Hepatocyte (in vitro differentiated cells): ENCODE data around the gene HOXB6. TPM values are rescaled to one million over a fixed set of nuclear protein-coding genes. Genes with fewer than 3 reads are reported as not detected.
A peak's percentile ranks its signal among the peaks of the same experiment; 100 is the strongest.

ENCODE experiments used
- DNase-seq: peaks from one replicate; pipeline ENCODE4 v3.0.0-alpha.2; 2016; ENCODE audit warnings: low spot score
- H2AFZ ChIP-seq: fragments of 200-600 bp; sonication (generic); 2 replicates; pipeline ENCODE4 v1.6.0; 2016; ENCODE audit warnings: antibody characterized with exemption, mild to moderate bottlenecking
- H3K27ac ChIP-seq: fragments of 200-600 bp; sonication (generic); 2 replicates; pipeline ENCODE4 v1.5.1; 2016; ENCODE audit warnings: mild to moderate bottlenecking
- H3K27me3 ChIP-seq: fragments of 200-600 bp; sonication (generic); 2 replicates; pipeline ENCODE4 v1.6.1; 2016
- H3K36me3 ChIP-seq: fragments of 200-600 bp; sonication (generic); replicated peaks from 2 replicates; pipeline ENCODE4 v1.5.1; 2016; ENCODE audit warnings: low read depth; ENCODE audit not compliant: insufficient read depth
- H3K4me1 ChIP-seq: fragments of 200-600 bp; sonication (generic); 2 replicates; pipeline ENCODE4 v1.5.1; 2016; ENCODE audit warnings: mild to moderate bottlenecking, moderate library complexity; ENCODE audit not compliant: insufficient read depth
- H3K4me2 ChIP-seq: fragments of 200-600 bp; sonication (generic); 2 replicates; pipeline ENCODE4 v1.6.0; 2016
- H3K4me3 ChIP-seq: fragments of 200-600 bp; sonication (generic); 2 replicates; pipeline ENCODE4 v1.5.1; 2016; ENCODE audit warnings: mild to moderate bottlenecking
- H3K79me2 ChIP-seq: fragments of 200-600 bp; sonication (generic); 2 replicates; pipeline ENCODE4 v1.6.0; 2017; ENCODE audit warnings: mild to moderate bottlenecking
- H3K9me2 ChIP-seq: fragments of 200-600 bp; sonication (generic); replicated peaks from 2 replicates; pipeline ENCODE4 v1.6.0; 2017; ENCODE audit warnings: mild to moderate bottlenecking; ENCODE audit not compliant: insufficient read depth
- H3K9me3 ChIP-seq: fragments of 200-600 bp; sonication (generic); 2 replicates; pipeline ENCODE4 v1.5.1; 2016; ENCODE audit warnings: low read depth, mild to moderate bottlenecking
- H4K20me1 ChIP-seq: fragments of 200-600 bp; sonication (generic); 2 replicates; pipeline ENCODE4 v1.6.0; 2016; ENCODE audit warnings: mild to moderate bottlenecking; ENCODE audit not compliant: insufficient read depth, poor library complexity, severe bottlenecking
- EZH2 ChIP-seq: fragments of 200-600 bp; sonication (generic); IDR thresholded peaks from 2 replicates; pipeline ENCODE4 v1.6.1; 2016; ENCODE audit warnings: antibody characterized with exemption, mild to moderate bottlenecking, borderline replicate concordance
- EZH2phosphoT487 ChIP-seq: fragments of 200-600 bp; sonication (generic); IDR thresholded peaks from one replicate; pipeline ENCODE4 v1.6.1; 2018; ENCODE audit warnings: antibody characterized with exemption, mild to moderate bottlenecking, low read depth, moderate library complexity; ENCODE audit not compliant: unreplicated experiment, severe bottlenecking
- WGBS: methylation state at CpG from one replicate; pipeline ENCODE4 v1.1.6; 2016; ENCODE audit warnings: low lambda C conversion rate; ENCODE audit errors: missing lambda C conversion rate; 5-methylcytosine and 5-hydroxymethylcytosine counted together
- polyA plus RNA-seq: library from polyadenylated mRNA; unstranded; fragments of >200 nt; fragmentation: Nextera tagmentation; extraction: Ambion mirVana; gene quantifications from 2 replicates; pipeline ENCODE4 v1.2.1, GENCODE V29; 2016
- total RNA-seq: library from RNA; depleted of rRNA; stranded (reverse); fragments of >200 nt; gene quantifications from 2 replicates; pipeline ENCODE4 v1.2.3, GENCODE V29; 2014
- TF ChIP-seq, protein P1 (sequence below): fragments of 200-600 bp; sonication (generic); IDR thresholded peaks from 2 replicates; pipeline ENCODE4 v1.5.1; 2016; ENCODE audit warnings: antibody characterized with exemption, mild to moderate bottlenecking; ENCODE audit not compliant: poor library complexity

The HOXB6 gene
- total and polyA plus RNA-seq, 2 experiments from 2014 or later = 4.8 to 7.7 TPM

DNA sequence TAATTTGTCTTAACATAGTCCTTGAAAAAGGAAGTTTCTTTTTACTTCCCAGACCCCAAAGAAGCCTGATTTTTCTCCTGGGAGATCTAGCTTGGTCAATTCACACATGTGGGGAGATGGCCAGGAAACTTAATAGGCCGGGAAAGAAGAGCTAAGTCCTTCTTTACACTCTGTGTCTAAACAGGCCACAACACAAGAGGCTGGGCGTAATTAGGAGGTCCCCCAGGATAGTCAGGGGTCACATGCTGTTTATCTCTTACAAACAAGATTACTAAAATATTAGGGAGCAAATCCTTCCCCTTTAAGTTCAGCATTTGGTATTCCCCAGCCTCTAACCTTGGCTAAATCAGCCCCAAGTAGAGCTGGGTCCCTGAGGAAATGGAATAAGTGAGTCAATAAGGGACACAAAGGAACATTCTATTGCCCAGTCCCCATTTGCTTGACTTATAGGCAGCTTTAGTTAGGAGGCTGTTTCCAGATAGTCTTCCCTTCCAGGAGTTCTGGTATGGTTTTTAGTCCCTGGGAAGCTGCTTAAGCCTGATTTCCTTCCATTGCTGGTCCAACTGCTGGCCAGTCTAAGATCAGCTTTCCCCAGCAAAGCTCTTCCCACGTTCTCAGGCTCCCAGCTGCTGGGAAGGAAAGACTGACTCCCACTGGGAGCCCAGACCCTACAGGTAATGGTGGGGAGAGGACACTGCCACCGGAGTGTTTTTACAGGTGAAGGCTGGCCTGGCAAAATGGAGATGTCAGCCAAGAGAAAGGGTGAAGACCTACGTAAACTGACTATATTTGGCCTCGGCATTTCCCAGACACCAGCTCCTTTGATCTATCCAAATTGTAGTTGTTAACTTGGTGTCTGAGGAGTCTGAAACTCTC is 35.4 kb upstream of the HOXB6 start:
- H2AFZ ChIP-seq = no peak overlapping the region
- no peak overlapping the region for H3K27ac ChIP-seq
- no peaks in the 10 kb centered on the region for H3K36me3 ChIP-seq
- TF ChIP-seq, protein P1, sequence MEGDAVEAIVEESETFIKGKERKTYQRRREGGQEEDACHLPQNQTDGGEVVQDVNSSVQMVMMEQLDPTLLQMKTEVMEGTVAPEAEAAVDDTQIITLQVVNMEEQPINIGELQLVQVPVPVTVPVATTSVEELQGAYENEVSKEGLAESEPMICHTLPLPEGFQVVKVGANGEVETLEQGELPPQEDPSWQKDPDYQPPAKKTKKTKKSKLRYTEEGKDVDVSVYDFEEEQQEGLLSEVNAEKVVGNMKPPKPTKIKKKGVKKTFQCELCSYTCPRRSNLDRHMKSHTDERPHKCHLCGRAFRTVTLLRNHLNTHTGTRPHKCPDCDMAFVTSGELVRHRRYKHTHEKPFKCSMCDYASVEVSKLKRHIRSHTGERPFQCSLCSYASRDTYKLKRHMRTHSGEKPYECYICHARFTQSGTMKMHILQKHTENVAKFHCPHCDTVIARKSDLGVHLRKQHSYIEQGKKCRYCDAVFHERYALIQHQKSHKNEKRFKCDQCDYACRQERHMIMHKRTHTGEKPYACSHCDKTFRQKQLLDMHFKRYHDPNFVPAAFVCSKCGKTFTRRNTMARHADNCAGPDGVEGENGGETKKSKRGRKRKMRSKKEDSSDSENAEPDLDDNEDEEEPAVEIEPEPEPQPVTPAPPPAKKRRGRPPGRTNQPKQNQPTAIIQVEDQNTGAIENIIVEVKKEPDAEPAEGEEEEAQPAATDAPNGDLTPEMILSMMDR = no peak
- TF ChIP-seq EZH2phosphoT487 = no peak
- TF ChIP-seq EZH2 = no peak
- no peaks in the 10 kb centered on the region for H3K9me2 ChIP-seq
- H4K20me1 ChIP-seq = no peaks in the 10 kb centered on the region
- peaks cover 98% of the 10 kb centered on the region for H3K27me3 ChIP-seq
- no peak for DNase-seq
- no peak overlapping the region for H3K4me3 ChIP-seq
- no peaks in the 10 kb centered on the region for H3K79me2 ChIP-seq
- H3K9me3 ChIP-seq = no peaks in the 10 kb centered on the region
- 50% methylated on average over 6 of the region's 6 CpGs for WGBS
- H3K4me2 ChIP-seq = no peak overlapping the region
- H3K4me1 ChIP-seq = no peaks in the 10 kb centered on the region

DNA sequence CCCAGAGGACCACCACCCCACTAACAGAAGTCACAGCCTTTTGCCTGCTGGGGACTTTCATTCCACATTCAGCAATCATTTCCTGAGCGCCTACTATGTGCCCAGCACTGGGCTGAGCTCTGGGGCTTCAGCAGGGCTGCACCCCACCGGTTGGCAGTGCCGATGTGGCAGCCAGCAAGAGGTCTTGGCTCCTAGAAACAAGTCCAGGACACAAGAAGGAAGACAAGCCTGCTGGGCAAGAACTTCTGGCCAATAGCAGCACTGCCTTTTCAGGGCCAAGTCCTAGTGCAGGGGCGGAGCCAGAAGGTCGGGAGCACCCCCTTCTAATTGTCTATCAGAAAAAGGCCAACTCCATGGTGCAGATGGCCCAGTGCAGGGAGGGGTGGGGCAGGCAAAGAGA is 34.4 kb upstream of the HOXB6 start:
- no peaks in the 10 kb centered on the region for H3K4me1 ChIP-seq
- H3K27ac ChIP-seq = no peak overlapping the region
- no peaks in the 10 kb centered on the region for H3K79me2 ChIP-seq
- no peak for TF ChIP-seq EZH2phosphoT487
- TF ChIP-seq EZH2 = peak; percentile 41
- TF ChIP-seq, protein P1 = no peak
- H3K27me3 ChIP-seq = peaks cover 98% of the 10 kb centered on the region
- H3K4me3 ChIP-seq = no peak overlapping the region
- H3K36me3 ChIP-seq = no peaks in the 10 kb centered on the region
- no peak overlapping the region for H3K4me2 ChIP-seq
- DNase-seq = no peak
- no peaks in the 10 kb centered on the region for H3K9me3 ChIP-seq
- 46% methylated on average over 5 of the region's 5 CpGs for WGBS
- H4K20me1 ChIP-seq = no peaks in the 10 kb centered on the region
- no peak overlapping the region for H2AFZ ChIP-seq
- H3K9me2 ChIP-seq = no peaks in the 10 kb centered on the region

DNA sequence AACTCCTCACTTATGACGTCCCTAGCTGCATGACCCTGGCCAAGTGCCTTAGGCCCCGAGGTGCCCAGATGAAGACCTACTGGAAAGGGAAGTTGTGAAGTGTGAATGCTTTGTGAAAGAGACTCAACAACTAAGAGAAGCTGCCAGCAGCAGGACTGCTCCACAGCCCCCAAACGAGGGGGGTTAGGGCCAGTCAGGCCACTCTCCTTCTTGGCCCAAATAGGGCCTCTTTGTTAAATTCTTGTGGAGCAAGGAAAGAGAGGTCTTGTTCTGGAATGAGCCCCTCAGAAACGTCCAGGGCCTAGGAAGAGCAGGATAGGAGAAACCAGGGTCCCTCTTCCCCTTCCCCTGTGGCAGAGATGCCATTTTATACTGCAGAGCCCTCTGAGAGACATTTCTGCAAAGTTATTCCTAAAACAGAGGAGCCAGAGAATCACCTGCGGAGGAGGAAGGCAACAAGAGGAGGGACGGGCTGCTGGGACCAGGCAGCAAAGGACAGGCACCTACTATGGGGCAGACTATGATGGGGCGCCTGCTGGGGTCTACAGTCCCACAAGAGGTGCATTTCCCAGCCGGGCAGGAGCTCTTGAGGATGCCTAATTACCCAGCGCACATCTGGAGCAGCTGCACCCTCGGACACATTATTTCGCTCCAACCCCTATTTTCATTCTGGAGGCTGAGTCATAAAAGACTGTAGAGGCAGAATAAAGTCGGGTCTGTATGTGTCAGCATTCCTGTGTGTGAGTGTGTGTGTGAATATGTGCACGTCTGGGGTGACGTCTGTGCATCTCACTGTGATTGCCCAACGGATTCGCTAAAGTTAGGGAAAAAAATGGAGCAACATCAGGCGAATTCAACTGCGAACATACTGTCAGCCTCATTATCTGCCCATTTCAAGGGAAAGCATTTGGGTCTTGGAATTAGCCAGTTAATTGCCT is 32.8 kb upstream of the HOXB6 start:
- no peaks in the 10 kb centered on the region for H4K20me1 ChIP-seq
- WGBS = 53% methylated on average over 18 of the region's 18 CpGs
- no peaks in the 10 kb centered on the region for H3K79me2 ChIP-seq
- H3K27me3 ChIP-seq = peaks cover 98% of the 10 kb centered on the region
- no peak overlapping the region for H3K4me2 ChIP-seq
- H3K27ac ChIP-seq = no peak overlapping the region
- no peak for DNase-seq
- no peaks in the 10 kb centered on the region for H3K4me1 ChIP-seq
- no peak overlapping the region for H2AFZ ChIP-seq
- H3K4me3 ChIP-seq = no peak overlapping the region
- no peaks in the 10 kb centered on the region for H3K9me3 ChIP-seq
- TF ChIP-seq EZH2 = no peak
- TF ChIP-seq, protein P1 = no peak
- TF ChIP-seq EZH2phosphoT487 = no peak
- H3K9me2 ChIP-seq = no peaks in the 10 kb centered on the region
- H3K36me3 ChIP-seq = no peaks in the 10 kb centered on the region
